ENCODE measurements around the gene PEPD.

The PEPD gene

DNA sequence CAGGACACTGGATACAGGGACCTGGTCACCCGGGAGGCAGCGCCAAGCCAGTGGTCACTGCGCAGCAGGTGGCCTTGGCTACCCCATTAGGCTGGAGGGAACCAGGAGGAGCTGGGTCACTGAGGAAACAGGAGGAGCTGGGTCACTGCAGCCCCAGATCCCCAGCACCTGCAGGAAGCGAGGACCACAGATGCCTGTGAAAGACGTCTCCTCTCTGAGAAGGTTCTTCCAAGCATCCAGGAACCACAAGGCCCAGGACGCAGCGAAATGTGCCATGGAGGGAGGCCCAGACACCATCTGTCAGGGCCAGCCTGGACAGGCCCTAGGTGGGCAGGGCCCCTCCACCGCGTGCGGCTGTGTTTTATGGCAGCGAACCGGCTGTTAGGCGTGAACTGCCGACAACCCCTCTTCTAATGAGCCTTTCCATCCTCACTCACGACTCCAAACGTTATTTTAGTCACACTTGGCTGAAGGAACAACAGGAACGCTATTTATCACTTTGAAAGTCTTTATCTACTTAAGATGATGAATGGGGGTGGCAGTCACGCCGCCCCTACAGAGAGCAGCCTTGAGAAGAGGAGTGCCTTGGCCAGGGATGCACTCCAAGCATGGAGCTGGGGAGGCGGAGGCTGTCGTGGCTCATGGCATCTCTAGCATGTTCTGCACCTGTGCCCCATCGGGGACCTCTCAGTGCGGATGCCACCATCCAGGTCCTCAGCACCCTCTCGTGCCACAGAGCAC is 94.8 kb downstream of the PEPD start:
- Histone ChIP-seq H3K4me3 (ENCODE audit: insufficient read depth, low read depth, low read length) (no peak overlapping the region), H3K27me3 (ENCODE audit: control insufficient read depth, insufficient read depth, low read length, poor library complexity, severe bottlenecking) (no peaks in the 10 kb centered on the region), H3K4me1 (ENCODE audit: control insufficient read depth, insufficient read depth, low read length) (no peaks in the 10 kb centered on the region), H3K36me3 (ENCODE audit: control insufficient read depth, insufficient read depth, low read length) (no peaks in the 10 kb centered on the region), H3K27ac (ENCODE audit: insufficient read depth, low read depth, low read length, poor library complexity, severe bottlenecking) (no peak overlapping the region), H3K9me3 (ENCODE audit: control insufficient read depth, low read length) (no peaks in the 10 kb centered on the region)
- 93 to 97% methylated on average over 24 of the region's 24 CpGs for WGBS, 2 experiments

GRCh38 chr19:33424181-33424580 is 97.4 kb downstream of the PEPD start:
- Histone ChIP-seq H3K36me3 (ENCODE audit: control insufficient read depth, insufficient read depth, low read length) (no peaks in the 10 kb centered on the region), H3K4me3 (ENCODE audit: insufficient read depth, low read depth, low read length) (no peak overlapping the region), H3K9me3 (ENCODE audit: control insufficient read depth, low read length) (no peaks in the 10 kb centered on the region), H3K27me3 (ENCODE audit: control insufficient read depth, insufficient read depth, low read length, poor library complexity, severe bottlenecking) (no peaks in the 10 kb centered on the region), H3K27ac (ENCODE audit: insufficient read depth, low read depth, low read length, poor library complexity, severe bottlenecking) (no peak overlapping the region), H3K4me1 (ENCODE audit: control insufficient read depth, insufficient read depth, low read length) (no peaks in the 10 kb centered on the region)
- WGBS, 2 experiments: 89% methylated on average over 8 of the region's 8 CpGs

DNA sequence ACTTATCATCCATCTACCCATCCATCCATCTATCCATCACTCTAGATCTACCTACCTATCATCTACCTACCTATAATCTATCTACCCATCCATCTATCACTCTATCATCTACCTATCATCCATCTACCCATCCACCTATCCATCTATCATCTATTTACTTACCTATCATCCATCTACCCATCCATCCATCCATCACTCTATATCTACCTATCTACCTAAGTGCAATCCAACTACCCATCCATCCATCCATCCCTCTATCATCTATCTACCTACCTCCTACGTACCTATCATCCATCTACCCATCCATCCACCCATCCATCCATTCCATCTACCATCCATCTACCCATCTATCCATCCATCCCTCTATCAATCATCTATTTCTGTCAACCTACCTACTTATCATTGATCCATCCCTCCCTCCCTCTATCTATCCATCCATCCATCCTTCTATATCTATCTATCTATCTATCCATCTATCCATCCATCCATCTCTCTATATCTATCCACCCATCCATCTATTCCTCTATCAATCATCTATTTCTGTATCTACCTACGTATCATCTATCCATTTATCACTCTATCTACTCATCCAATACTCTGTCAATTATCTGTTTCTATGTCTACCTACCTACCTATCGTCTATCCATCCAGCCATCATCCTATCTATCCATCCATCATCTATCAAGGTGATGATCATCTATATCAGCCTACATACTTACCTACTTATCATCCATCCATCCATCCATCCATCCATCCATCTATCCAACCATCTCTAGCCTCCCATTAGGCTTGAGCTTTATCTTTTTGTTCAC is 99.0 kb downstream of the PEPD start:
- H3K9me3 ChIP-seq (ENCODE audit: control insufficient read depth, low read length): no peaks in the 10 kb centered on the region
- no peaks in the 10 kb centered on the region for H3K4me1 ChIP-seq (ENCODE audit: control insufficient read depth, insufficient read depth, low read length)
- 88 to 92% methylated on average over 3 of the region's 3 CpGs for WGBS, 2 experiments
- H3K4me3 ChIP-seq (ENCODE audit: insufficient read depth, low read depth, low read length): no peak overlapping the region
- H3K27ac ChIP-seq (ENCODE audit: insufficient read depth, low read depth, low read length, poor library complexity, severe bottlenecking): no peak overlapping the region
- no peaks in the 10 kb centered on the region for H3K27me3 ChIP-seq (ENCODE audit: control insufficient read depth, insufficient read depth, low read length, poor library complexity, severe bottlenecking)
- H3K36me3 ChIP-seq (ENCODE audit: control insufficient read depth, insufficient read depth, low read length): no peaks in the 10 kb centered on the region

DNA sequence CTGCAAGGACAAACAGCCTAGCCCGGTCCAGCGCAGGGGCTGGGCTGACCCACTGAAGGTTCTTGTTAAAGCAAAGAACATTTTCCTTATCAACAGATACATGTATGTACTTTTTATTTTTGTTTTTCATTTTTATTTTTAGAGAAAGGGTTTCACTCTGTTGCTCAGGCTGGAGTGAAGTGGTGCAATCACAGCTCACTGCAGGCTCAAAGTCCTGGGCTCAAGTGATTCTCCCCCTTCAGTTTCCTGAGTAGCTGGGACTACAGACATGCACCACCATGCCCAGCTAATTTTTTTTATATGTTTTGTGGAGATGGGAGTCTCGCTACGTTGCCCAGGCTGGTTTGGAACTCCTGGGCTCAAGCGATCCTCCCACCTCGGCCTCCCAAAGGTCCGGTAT is 100.2 kb downstream of the PEPD start:
- H3K27me3 ChIP-seq (ENCODE audit: control insufficient read depth, insufficient read depth, low read length, poor library complexity, severe bottlenecking): no peaks in the 10 kb centered on the region
- H3K4me3 ChIP-seq (ENCODE audit: insufficient read depth, low read depth, low read length): no peak overlapping the region
- no peaks in the 10 kb centered on the region for H3K9me3 ChIP-seq (ENCODE audit: control insufficient read depth, low read length)
- H3K4me1 ChIP-seq (ENCODE audit: control insufficient read depth, insufficient read depth, low read length): no peaks in the 10 kb centered on the region
- 87 to 93% methylated on average over 5 to 7 of the region's 7 CpGs for WGBS, 2 experiments
- no peaks in the 10 kb centered on the region for H3K36me3 ChIP-seq (ENCODE audit: control insufficient read depth, insufficient read depth, low read length)
- H3K27ac ChIP-seq (ENCODE audit: insufficient read depth, low read depth, low read length, poor library complexity, severe bottlenecking): no peak overlapping the region

DNA sequence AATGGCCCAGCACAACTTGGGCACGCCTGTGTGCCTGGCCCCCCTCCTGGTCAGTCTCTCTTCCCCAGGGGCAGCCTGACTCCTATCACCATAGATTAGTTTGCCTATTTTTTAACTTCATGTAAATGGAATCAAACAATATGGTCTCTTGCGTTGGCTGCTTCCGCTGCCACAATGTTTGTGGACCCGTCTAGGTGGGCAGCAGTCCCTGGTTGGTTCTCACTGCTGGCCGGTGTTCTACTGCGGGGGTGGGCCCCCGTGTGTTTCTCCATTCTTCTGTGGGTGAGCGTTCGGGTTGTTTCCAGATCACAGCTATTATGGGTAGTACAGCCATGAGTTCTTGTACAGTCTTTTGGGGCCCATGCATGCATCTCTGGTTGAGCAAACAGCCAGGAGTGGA is 100.8 kb downstream of the PEPD start:
- H3K27ac ChIP-seq (ENCODE audit: insufficient read depth, low read depth, low read length, poor library complexity, severe bottlenecking): no peak overlapping the region
- WGBS, 2 experiments: 94% methylated on average over 9 of the region's 9 CpGs
- H3K4me1 ChIP-seq (ENCODE audit: control insufficient read depth, insufficient read depth, low read length): no peaks in the 10 kb centered on the region
- no peaks in the 10 kb centered on the region for H3K9me3 ChIP-seq (ENCODE audit: control insufficient read depth, low read length)
- no peaks in the 10 kb centered on the region for H3K27me3 ChIP-seq (ENCODE audit: control insufficient read depth, insufficient read depth, low read length, poor library complexity, severe bottlenecking)
- no peaks in the 10 kb centered on the region for H3K36me3 ChIP-seq (ENCODE audit: control insufficient read depth, insufficient read depth, low read length)
- H3K4me3 ChIP-seq (ENCODE audit: insufficient read depth, low read depth, low read length): no peak overlapping the region

GRCh38 chr19:33419788-33420130 is 101.8 kb downstream of the PEPD start:
- Histone ChIP-seq H3K9me3 (ENCODE audit: control insufficient read depth, low read length) (no peaks in the 10 kb centered on the region), H3K4me3 (ENCODE audit: insufficient read depth, low read depth, low read length) (no peak overlapping the region), H3K27ac (ENCODE audit: insufficient read depth, low read depth, low read length, poor library complexity, severe bottlenecking) (no peak overlapping the region), H3K36me3 (ENCODE audit: control insufficient read depth, insufficient read depth, low read length) (no peaks in the 10 kb centered on the region), H3K4me1 (ENCODE audit: control insufficient read depth, insufficient read depth, low read length) (no peaks in the 10 kb centered on the region), H3K27me3 (ENCODE audit: control insufficient read depth, insufficient read depth, low read length, poor library complexity, severe bottlenecking) (no peaks in the 10 kb centered on the region)
- 9 to 10% methylated on average over 6 of the region's 6 CpGs for WGBS, 2 experiments

- 85 to 88% methylated on average over 20 of the region's 20 CpGs for WGBS, 2 experiments
- Histone ChIP-seq H3K4me3 (ENCODE audit: insufficient read depth, low read depth, low read length) (no peak overlapping the region), H3K9me3 (ENCODE audit: control insufficient read depth, low read length) (no peaks in the 10 kb centered on the region), H3K27me3 (ENCODE audit: control insufficient read depth, insufficient read depth, low read length, poor library complexity, severe bottlenecking) (no peaks in the 10 kb centered on the region), H3K36me3 (ENCODE audit: control insufficient read depth, insufficient read depth, low read length) (no peaks in the 10 kb centered on the region), H3K27ac (ENCODE audit: insufficient read depth, low read depth, low read length, poor library complexity, severe bottlenecking) (no peak overlapping the region), H3K4me1 (ENCODE audit: control insufficient read depth, insufficient read depth, low read length) (no peaks in the 10 kb centered on the region)
Observed at GRCh38 chr19:33418871-33419787, 102.5 kb downstream of the PEPD start.

GRCh38 chr19:33418461-33418860 is 103.1 kb downstream of the PEPD start:
- H3K9me3 ChIP-seq (ENCODE audit: control insufficient read depth, low read length): no peaks in the 10 kb centered on the region
- H3K27me3 ChIP-seq (ENCODE audit: control insufficient read depth, insufficient read depth, low read length, poor library complexity, severe bottlenecking): no peaks in the 10 kb centered on the region
- no peak overlapping the region for H3K4me3 ChIP-seq (ENCODE audit: insufficient read depth, low read depth, low read length)
- no peak overlapping the region for H3K27ac ChIP-seq (ENCODE audit: insufficient read depth, low read depth, low read length, poor library complexity, severe bottlenecking)
- no peaks in the 10 kb centered on the region for H3K4me1 ChIP-seq (ENCODE audit: control insufficient read depth, insufficient read depth, low read length)
- WGBS, 2 experiments: 82 to 86% methylated on average over 12 of the region's 12 CpGs
- H3K36me3 ChIP-seq (ENCODE audit: control insufficient read depth, insufficient read depth, low read length): no peaks in the 10 kb centered on the region

- Histone ChIP-seq H3K4me1 (ENCODE audit: control insufficient read depth, insufficient read depth, low read length) (no peaks in the 10 kb centered on the region), H3K27me3 (ENCODE audit: control insufficient read depth, insufficient read depth, low read length, poor library complexity, severe bottlenecking) (no peaks in the 10 kb centered on the region), H3K9me3 (ENCODE audit: control insufficient read depth, low read length) (no peaks in the 10 kb centered on the region), H3K36me3 (ENCODE audit: control insufficient read depth, insufficient read depth, low read length) (no peaks in the 10 kb centered on the region), H3K27ac (ENCODE audit: insufficient read depth, low read depth, low read length, poor library complexity, severe bottlenecking) (no peak overlapping the region), H3K4me3 (ENCODE audit: insufficient read depth, low read depth, low read length) (no peak overlapping the region)
- WGBS, 2 experiments: 91% methylated on average over 14 of the region's 14 CpGs
Observed at GRCh38 chr19:33417751-33418150, 103.8 kb downstream of the PEPD start.

All from ectodermal cell (in vitro differentiated cells).